ENCODE measurements around the gene SCARF1.

- TF ChIP-seq LEF1 (IDR thresholded peaks at IDR 0.05; ENCODE audit: borderline replicate concordance) (no peak), ARNT (IDR thresholded peaks at IDR 0.05) (no peak), ELF4 (IDR thresholded peaks at IDR 0.05) (no peak), TARDBP (IDR thresholded peaks at IDR 0.05) (no peak), L3MBTL2 (conservative IDR thresholded peaks at IDR 0.05) (no peak), HDGF (IDR thresholded peaks at IDR 0.05; ENCODE audit: borderline replicate concordance) (no peak), BHLHE40 (IDR thresholded peaks at IDR 0.05; ENCODE audit: borderline replicate concordance) (no peak)
Observed at GRCh38 chr17:1636732-1637285, 8.7 kb downstream of the SCARF1 start.

Data from HEK293T (cell line).